GM10248 (cell line): ENCODE measurements around the gene LRP4.

Experiments used
- CTCF ChIA-PET: fragments of 300-600 bp; sonication (Branson Sonifier 250); formaldehyde crosslinking; extraction: SDS; loops from one replicate; lab custom pipeline; 2021; ENCODE audit warnings: antibody characterized with exemption; lab: Yijun Ruan, JAX
- POLR2A ChIA-PET: fragments of 350-650 bp; sonication (Branson Sonifier 250); formaldehyde crosslinking; extraction: SDS; loops from one replicate; lab custom pipeline; 2020; ENCODE audit warnings: antibody characterized with exemption; lab: Yijun Ruan, JAX
- DNase-seq: peaks from one replicate; pipeline ENCODE4 v3.0.0; 2012; ENCODE audit errors: extremely low spot score
- CTCF ChIP-seq: IDR thresholded peaks from 2 replicates; pipeline ENCODE4 v1.5.1; 2012; ENCODE audit warnings: mild to moderate bottlenecking, low read depth; ENCODE audit errors: extremely low read depth, missing control alignments, control extremely low read depth

Gene LRP4

DNA sequence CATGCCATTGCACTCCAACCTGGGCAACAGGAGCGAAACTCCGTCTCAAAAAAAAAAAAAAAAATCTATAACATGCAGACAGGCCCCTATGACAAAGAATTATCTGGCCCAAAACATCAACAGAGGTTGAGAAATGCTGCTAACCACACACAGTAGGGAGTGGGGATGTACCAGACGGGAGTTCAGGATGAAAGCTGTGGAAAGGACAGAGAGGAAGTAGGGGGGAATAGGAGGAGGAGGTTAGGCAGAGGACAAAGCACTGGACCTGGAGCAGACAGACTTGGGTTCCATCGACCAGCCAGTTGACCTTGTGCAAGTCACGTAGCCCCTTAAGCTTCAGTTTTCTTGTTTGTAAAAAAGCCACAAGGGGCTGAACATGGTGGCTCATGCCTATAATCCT, 12.5 kb downstream of the LRP4 start:
- POLR2A ChIA-PET, result no interaction called here
- no peak for TF ChIP-seq CTCF
- no peak for DNase-seq
- CTCF ChIA-PET, result interaction anchor here (0.8 to 4.3 kb wide), 5 partner anchors 11 to 247 kb away, joined by 3 to 18 read pairs (median 4); partner anchors contain the start of gene LRP4

GRCh38 chr11:46903846-46904245, 14.5 kb downstream of the LRP4 start:
- no peak for DNase-seq
- ChIA-PET CTCF (interaction anchor here (0.7 to 4.3 kb wide), 7 partner anchors 10 to 259 kb away, joined by 3 to 18 read pairs (median 3); no protein-coding TSS in a partner anchor), POLR2A (no interaction called here)
- no peak for TF ChIP-seq CTCF

DNA sequence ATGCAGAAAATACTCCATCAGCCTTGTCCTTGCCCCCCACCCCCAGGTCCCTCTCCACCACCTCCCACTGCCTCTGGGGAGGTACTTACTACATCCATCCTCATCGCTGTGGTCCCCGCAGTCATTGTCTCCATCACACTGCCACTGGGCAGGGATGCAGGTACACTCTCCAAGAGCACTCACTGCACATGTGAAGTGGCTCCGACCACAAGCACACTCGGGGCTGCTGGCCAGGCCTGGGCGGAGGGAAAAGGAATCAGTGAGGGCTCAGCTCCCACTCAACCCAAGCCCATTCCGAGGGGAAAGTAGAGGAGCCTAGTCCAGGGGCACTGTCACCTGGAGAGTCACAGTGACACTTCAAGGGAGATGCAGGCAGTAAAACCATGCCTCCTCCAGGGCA, 15.7 kb downstream of the LRP4 start:
- no peak for TF ChIP-seq CTCF
- POLR2A ChIA-PET, result no interaction called here
- DNase-seq, result no peak
- CTCF ChIA-PET, result interaction anchor here (1.2 kb wide), 1 partner anchor 17 kb away, joined by 3 read pairs; no protein-coding TSS in a partner anchor

- DNase-seq, result no peak
- TF ChIP-seq CTCF, result no peak
- CTCF ChIA-PET, result interaction anchor here (1.0 to 1.2 kb wide), 4 partner anchors 19 to 263 kb away, joined by 3 to 4 read pairs (median 3); no protein-coding TSS in a partner anchor
- POLR2A ChIA-PET, result no interaction called here
Measured at GRCh38 chr11:46901156-46901555, 17.2 kb downstream of the LRP4 start.

DNA sequence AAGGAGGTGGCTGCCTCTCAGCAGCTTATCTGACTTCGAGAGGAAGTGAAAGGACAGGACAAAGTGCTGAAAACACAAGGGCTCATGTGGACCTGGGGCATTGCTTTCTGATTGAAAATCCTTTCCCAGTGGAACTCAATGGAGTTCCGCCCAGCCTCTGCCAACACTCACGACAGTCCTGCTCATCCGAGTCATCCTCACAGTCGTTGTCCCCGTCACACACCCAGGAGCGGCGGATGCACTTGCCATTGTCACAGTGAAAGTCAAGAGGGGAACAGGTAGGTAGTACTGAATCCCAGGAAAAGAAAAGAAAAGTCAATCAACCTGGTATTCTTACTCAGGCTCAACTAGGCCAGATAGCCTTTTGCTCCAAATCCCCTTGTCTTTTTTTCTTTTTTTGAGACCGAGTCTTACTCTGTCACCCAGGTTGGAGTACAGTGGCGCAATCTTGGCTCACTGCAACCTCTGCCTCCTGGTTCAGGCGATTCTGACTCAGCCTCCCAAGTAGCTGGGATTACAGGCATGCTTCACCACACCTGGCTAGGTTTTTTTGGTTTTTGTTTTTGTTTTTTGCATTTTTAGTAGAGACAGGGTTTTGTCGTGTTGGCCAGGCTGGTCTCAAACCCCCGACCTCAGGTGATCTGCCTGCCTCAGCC, 18.1 kb downstream of the LRP4 start:
- DNase-seq, result no peak
- TF ChIP-seq CTCF, result no peak
- ChIA-PET CTCF (interaction anchor here (0.9 to 1.5 kb wide), 3 partner anchors 20 to 262 kb away, joined by 3 read pairs; no protein-coding TSS in a partner anchor), POLR2A (no interaction called here)

DNA sequence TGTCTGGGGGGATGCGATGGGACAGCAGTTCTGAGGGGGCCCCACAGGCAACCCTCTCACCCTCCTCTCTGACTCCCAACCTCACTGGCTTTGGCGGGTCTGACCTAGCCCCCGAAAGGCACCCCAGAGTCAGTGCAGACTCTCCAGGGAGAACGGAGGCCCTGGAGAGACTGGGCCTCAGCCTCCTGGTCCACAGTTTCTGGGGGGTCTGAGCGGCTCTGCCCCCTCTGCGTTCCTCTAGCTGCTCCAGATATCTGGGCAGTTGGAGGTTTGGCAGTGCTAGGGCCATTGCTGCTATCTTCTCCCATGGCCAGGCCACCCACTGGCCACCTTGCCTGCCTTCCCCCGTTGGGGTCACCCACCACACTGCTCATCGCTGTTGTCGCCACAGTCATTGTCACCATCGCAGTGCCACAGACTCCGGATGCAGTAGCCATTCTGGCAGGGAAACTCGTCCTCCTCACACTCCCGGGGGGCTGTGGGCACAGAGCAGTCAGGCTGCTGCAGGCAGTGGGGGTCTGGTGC, 18.8 kb downstream of the LRP4 start:
- ChIA-PET CTCF (interaction anchor here (0.9 to 1.5 kb wide), 3 partner anchors 253 to 263 kb away, joined by 3 read pairs; no protein-coding TSS in a partner anchor), POLR2A (no interaction called here)
- no peak for TF ChIP-seq CTCF
- DNase-seq, result no peak
